Uterus (tissue), 2 donors: Measurements from ENCODE around the gene FBH1.

Experiments used
- CTCF ChIP-seq, 4 experiments: fragments of 200-600 bp in 2 of 4; fragments of 450-650 bp in 2 of 4; sonication (generic) in 2 of 4; IDR thresholded peaks; one replicate each; pipeline ENCODE4 v1.5.1; 2016 to 2019; ENCODE audit warnings: antibody characterized with exemption in 4 of 4, mild to moderate bottlenecking in 2 of 4, moderate library complexity in 1 of 4
- POLR2A ChIP-seq, 2 donors: fragments of 450-650 bp; IDR thresholded peaks; one replicate each; pipeline ENCODE4 v1.6.1; 2016; ENCODE audit warnings: antibody characterized with exemption in 2 of 2, mild to moderate bottlenecking in 1 of 2, moderate library complexity in 1 of 2

- TF ChIP-seq CTCF (IDR thresholded peaks at IDR 0.05) (no peak), POLR2A (IDR thresholded peaks at IDR 0.05) (no peak)
Measured at GRCh38 chr10:5900247-5900646, 10.2 kb downstream of the FBH1 start.
